NK-92 (cell line): ENCODE results near the gene MTIF2.
"Not testable (repeated sequence)": the region's sequence is repeated elsewhere in the genome, so short reads cannot be mapped to it uniquely, and the experiment has no call there.

ENCODE experiments used
- DNase-seq: peaks from one replicate; lab custom pipeline; 2025; ENCODE audit not compliant: unreplicated experiment; lab: John Stamatoyannopoulos, UW

Gene MTIF2

DNA sequence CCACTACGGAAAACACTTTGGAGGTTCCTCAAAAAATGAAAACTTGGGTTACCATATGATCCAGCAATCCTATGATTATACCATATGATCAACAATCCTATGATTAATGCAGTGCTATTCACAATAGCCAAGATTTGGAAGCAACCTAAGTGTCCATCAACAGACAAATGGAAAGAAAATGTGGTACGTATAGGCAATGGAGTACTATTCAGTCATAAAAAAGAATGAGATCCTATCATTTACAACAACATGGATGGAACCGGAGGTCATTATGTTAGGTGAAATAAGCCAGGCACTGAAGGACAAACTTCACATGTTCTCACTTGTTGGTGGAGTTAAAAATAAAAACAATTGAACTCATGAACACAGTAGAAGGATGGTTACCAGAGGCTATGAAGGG is 64.5 kb downstream of the MTIF2 start:
- no peak for DNase-seq

DNA sequence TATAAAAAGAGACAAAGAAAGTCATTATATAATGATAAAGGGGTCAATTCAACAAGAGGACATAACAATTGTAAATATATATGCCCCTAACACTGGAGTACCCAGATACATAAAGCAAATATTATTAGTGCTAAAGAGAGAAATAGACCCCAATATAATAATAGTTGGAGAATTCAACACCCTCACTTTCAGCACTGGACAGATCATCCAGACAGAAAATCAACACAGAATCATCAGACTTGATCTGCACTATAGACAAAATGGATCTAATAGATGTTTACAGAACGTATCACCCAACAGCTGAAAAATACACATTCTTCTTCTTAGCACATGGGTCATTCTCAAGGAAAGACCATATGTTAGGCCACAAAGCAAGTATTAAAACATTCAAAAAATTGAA is 68.6 kb downstream of the MTIF2 start:
- DNase-seq = no peak

DNA sequence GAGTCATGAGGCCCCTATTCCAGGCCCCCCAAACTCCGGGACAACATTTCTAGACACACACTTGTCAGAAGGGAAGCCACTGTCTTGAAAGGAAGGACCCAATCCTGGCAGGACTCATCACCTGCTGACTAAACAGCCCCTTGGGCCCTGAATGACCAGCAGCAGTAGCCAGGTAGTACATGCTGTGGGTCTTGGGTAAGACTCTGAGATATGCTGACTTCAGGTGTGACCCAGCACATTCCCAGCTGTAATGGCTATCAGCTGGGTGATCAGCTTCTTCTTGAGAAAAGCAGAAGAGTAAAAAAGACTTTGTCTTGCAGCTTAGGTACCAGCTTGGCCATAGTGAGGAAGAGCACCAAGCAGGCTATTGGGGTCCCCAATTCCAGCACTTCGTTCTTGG is 72.5 kb downstream of the MTIF2 start:
- DNase-seq = no peak

DNA sequence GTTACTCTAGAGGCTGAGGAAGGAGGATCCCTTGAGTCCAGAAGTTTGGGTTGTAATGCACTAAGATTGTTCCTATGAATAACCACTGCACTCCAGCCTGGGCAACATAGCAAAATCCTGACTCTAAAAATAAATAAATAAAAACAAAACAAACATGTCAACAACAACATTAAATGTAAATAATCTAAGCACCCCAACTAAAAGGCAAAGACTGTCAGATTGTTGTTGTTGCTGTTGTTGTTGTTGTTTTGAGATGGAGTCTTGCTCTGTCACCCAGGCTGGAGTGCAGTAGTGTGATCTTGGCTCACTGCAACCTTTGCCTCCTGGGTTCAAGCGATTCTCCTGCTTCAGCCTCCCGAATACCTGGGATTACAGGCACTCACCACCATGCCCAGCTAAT is 77.1 kb downstream of the MTIF2 start:
- DNase-seq = not testable (repeated sequence)

DNA sequence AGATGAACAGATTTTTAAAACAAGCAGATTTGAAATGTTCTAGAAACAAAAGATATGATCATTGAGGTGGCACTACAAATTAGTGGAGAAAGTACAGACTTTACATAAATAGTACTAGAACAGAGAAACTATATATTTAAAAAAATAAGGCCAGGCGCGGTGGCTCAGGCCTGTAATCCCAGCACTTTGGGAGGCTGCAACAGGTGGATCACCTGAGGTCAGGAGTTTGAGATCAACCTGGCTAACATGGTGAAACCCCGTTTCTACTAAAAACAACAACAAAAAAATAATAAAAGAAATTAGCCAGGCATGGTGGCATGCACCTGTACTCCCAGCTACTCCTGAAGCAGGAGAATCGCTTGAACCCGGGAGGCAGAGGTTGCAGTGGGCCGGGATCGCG is 82.2 kb downstream of the MTIF2 start:
- DNase-seq = not testable (repeated sequence)
